ENCODE results near the gene JPH2.
A peak's percentile ranks its signal among the peaks of the same experiment; 100 is the strongest.

The JPH2 gene

DNA sequence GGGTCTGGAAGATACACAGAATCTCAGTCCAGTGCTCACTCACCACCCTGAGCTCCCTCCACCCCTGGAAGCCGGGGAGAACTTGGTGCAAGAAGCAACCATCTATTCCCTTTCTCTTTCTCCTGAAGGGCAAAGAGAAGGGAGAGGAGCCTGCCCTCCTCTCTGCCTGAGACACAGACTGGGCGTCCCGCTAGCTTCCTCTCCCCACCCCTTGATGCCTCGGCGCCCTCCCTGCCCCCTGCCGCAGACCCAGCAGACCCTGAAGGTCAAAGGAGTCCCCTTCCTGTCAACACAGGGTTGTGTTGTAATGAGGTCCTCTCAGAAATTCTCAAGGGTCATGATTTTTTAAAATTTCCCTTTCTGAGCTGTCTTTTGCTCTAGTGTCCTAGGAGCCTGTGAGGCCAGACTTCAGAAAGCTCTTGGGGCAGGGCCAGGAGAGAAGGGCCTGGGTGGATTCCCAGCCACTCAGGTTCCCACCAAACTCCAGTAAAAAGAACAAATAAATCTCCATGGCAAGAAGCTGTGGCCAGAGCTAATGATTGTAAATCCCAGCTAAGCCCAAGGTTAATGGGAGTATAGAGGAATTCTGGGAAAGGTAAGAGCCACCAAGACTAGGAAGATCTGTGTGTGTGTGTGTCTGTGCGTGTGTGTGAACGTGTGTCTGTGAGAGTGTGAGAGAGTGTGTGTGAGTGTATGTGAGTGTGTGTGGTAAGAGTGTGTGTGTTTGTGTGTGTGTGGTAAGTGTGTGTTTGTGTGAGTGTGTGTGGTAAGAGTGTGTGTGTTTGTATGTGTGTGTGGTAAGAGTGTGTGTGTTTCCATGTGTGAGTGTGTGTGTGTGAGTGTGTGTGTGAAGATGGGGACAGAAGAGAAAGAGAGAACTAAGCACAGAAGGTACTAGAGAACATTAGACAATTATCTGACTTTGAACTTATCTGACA, 1.1 kb upstream of the JPH2 start:
- TF ChIP-seq, protein P1, sequence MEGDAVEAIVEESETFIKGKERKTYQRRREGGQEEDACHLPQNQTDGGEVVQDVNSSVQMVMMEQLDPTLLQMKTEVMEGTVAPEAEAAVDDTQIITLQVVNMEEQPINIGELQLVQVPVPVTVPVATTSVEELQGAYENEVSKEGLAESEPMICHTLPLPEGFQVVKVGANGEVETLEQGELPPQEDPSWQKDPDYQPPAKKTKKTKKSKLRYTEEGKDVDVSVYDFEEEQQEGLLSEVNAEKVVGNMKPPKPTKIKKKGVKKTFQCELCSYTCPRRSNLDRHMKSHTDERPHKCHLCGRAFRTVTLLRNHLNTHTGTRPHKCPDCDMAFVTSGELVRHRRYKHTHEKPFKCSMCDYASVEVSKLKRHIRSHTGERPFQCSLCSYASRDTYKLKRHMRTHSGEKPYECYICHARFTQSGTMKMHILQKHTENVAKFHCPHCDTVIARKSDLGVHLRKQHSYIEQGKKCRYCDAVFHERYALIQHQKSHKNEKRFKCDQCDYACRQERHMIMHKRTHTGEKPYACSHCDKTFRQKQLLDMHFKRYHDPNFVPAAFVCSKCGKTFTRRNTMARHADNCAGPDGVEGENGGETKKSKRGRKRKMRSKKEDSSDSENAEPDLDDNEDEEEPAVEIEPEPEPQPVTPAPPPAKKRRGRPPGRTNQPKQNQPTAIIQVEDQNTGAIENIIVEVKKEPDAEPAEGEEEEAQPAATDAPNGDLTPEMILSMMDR (IDR thresholded peaks at IDR 0.05; ENCODE audit: insufficient read depth, low read depth, low read length, missing control alignments), result no peak
- no peak overlapping the region for H3K4me3 ChIP-seq (ENCODE audit: low read depth, low read length)
- peak; percentile 29 for DNase-seq (ENCODE audit: low read depth)

DNA sequence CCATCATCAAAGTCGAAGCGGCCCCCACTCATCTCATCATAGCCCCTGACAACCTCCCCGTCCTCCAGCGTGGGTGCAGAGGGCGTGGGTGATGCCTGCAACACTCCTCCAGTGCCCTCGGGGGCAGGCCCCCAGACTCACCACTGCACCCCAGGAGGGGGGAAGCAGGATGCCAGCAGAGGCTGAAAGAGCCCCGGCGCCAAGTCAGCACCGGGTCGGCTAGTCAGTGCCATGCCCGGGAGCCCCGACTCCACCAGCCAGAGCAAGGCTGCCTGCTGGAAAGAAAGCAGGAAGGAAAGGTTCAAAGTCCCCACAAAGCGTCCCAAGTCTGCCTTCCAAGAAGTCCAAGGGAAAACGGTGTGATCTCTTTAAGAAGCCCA, 324 bp downstream of the JPH2 start:
- TF ChIP-seq, protein P1 (IDR thresholded peaks at IDR 0.05; ENCODE audit: insufficient read depth, low read depth, low read length, missing control alignments), result no peak
- no peak overlapping the region for H3K4me3 ChIP-seq (ENCODE audit: low read depth, low read length)
- no peak for DNase-seq (ENCODE audit: low read depth)

DNA sequence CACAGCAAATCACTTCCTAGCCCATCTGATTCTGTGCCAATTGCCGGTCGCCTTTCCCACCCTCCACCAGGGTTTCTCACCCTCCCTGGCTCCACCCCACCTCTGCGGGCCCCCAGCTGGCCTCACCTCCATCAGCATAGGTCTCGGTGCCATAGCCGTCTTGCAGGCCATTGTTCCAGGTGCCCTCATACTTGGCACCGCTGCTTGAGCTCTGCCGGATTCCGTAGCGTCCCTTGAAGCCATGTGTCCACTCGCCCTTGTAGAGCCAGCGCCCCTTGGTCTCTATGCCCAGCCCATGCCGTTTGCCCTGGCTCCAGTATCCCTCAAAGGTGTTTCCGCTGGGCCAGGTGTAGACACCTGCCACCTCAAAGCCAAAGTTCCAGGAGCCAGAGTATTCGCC, 787 bp downstream of the JPH2 start:
- no peak for DNase-seq (ENCODE audit: low read depth)
- TF ChIP-seq, protein P1 (IDR thresholded peaks at IDR 0.05; ENCODE audit: insufficient read depth, low read depth, low read length, missing control alignments), result no peak
- H3K4me3 ChIP-seq (ENCODE audit: low read depth, low read length), result no peak overlapping the region

DNA sequence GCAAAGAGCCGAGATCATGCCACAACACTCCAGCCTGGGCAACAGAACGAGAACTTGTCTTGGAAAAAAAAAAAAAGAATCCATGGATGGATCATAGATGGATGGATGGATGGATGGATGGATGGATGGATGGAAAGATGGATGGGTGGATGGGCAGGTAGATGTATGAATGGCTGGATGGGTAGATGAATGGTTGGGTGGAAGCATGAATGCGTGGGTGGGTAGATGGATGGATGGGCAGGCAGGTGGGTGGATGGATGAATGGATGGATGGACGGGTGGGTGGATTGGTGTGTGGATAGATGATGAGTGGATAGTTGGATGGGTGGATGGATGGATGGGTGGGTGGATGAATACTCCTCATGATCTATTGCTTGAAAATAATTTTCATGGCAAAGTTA, 1.4 kb downstream of the JPH2 start:
- no peak for DNase-seq (ENCODE audit: low read depth)
- TF ChIP-seq, protein P1 (IDR thresholded peaks at IDR 0.05; ENCODE audit: insufficient read depth, low read depth, low read length, missing control alignments), result no peak
- no peak overlapping the region for H3K4me3 ChIP-seq (ENCODE audit: low read depth, low read length)

DNA sequence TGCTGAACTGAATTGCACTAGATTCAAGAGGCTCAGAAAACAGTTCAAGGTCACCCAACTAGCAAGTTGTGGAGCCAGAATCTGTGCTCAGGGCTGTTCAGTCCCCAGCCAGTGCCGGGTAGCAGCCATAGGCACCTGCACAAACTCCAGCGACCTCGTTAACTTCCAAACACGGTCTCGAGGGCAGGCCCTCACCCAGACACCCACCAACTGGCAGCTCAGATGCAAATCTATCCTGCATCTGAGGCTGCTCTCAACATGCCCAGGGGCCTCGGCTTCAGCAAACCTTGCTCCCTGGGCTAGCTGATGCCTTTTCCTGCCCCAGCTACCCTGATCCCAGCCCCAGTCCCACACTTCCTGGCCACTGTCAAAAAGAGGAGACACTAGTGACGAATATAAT, 3.7 kb downstream of the JPH2 start:
- TF ChIP-seq, protein P1 (IDR thresholded peaks at IDR 0.05; ENCODE audit: insufficient read depth, low read depth, low read length, missing control alignments), result no peak
- no peak overlapping the region for H3K4me3 ChIP-seq (ENCODE audit: low read depth, low read length)
- no peak for DNase-seq (ENCODE audit: low read depth)

DNA sequence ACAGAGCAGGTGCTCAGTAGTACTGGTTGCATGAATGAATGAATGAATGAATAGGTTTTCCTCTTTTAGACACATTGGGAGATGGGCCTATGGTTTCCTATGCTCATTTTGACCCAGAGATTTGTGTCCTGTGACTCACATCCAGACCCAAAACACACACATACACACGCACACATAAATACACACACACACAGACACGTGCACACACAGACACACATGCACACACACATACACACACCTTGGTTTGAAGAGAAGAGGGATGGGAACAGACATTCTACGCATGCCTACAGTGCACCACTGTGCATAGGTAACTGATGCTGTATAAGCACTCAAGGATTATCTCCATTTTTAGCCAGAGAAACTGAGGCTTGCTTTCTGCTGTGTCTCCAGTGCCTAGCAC, 4.1 kb downstream of the JPH2 start:
- TF ChIP-seq, protein P1 (IDR thresholded peaks at IDR 0.05; ENCODE audit: insufficient read depth, low read depth, low read length, missing control alignments), result no peak
- no peak for DNase-seq (ENCODE audit: low read depth)
- H3K4me3 ChIP-seq (ENCODE audit: low read depth, low read length), result no peak overlapping the region
